Mesenchymal stem cell (in vitro differentiated cells and primary cell): Measurements from ENCODE around the gene FAM118A.

Experiments
- DNase-seq: peaks from one replicate; pipeline ENCODE4 v3.0.0-alpha.2; 2013
- H2AFZ ChIP-seq: one replicate; pipeline ENCODE4 v1.6.1; 2013; ENCODE audit warnings: low read depth, mild to moderate bottlenecking, control low read depth, inconsistent platforms, low read length, moderate library complexity
- H2AK5ac ChIP-seq: 2 replicates; pipeline ENCODE4 v1.6.1; 2013; ENCODE audit warnings: low read length, moderate library complexity, mild to moderate bottlenecking, inconsistent platforms; ENCODE audit not compliant: severe bottlenecking
- H2BK120ac ChIP-seq: one replicate; pipeline ENCODE4 v1.6.1; 2013; ENCODE audit warnings: low read depth, mild to moderate bottlenecking, inconsistent platforms, low read length, moderate library complexity
- H2BK12ac ChIP-seq, 2 experiments: one replicate each; pipeline ENCODE4 v1.6.1; 2013; ENCODE audit warnings: inconsistent platforms in 2 of 2, low read length in 2 of 2, mild to moderate bottlenecking in 2 of 2, moderate library complexity in 2 of 2, control low read depth in 1 of 2
- H2BK15ac ChIP-seq: one replicate; pipeline ENCODE4 v1.6.1; 2013; ENCODE audit warnings: mild to moderate bottlenecking, low read depth, inconsistent platforms; ENCODE audit not compliant: poor library complexity, severe bottlenecking
- H2BK5ac ChIP-seq: 2 replicates; pipeline ENCODE4 v1.6.1; 2013; ENCODE audit warnings: low read depth, mild to moderate bottlenecking, low read length, control low read depth, inconsistent platforms; ENCODE audit not compliant: poor library complexity, severe bottlenecking
- H3K14ac ChIP-seq, 2 experiments: one replicate each; pipeline ENCODE4 v1.6.1; 2013; ENCODE audit warnings: inconsistent platforms in 2 of 2, low read length in 2 of 2, control low read depth in 1 of 2, mild to moderate bottlenecking in 1 of 2, moderate library complexity in 1 of 2
- H3K18ac ChIP-seq, 2 experiments: one replicate each; pipeline ENCODE4 v1.6.1; 2013; ENCODE audit warnings: inconsistent platforms in 2 of 2, low read length in 2 of 2, control low read depth in 1 of 2, low read depth in 1 of 2, mild to moderate bottlenecking in 1 of 2
- H3K23ac ChIP-seq, 2 experiments: one replicate each; pipeline ENCODE4 v1.6.1; 2013; ENCODE audit warnings: inconsistent platforms in 2 of 2, low read length in 2 of 2, mild to moderate bottlenecking in 2 of 2, moderate library complexity in 2 of 2, control low read depth in 1 of 2
- H3K27ac ChIP-seq: 2 replicates; pipeline ENCODE4 v1.5.1; 2013; ENCODE audit warnings: mild to moderate bottlenecking, moderate library complexity, low read length, control low read depth, inconsistent platforms; ENCODE audit not compliant: poor library complexity, severe bottlenecking
- H3K27me3 ChIP-seq, 2 experiments: 2 replicates each; pipeline versions ENCODE4 v1.6.1 to v1.7.0; 2013; ENCODE audit warnings: low read length in 2 of 2, mild to moderate bottlenecking in 2 of 2, moderate library complexity in 2 of 2, control low read depth in 1 of 2, inconsistent platforms in 1 of 2; ENCODE audit not compliant: control insufficient read depth in 1 of 2, insufficient read depth in 1 of 2
- H3K36me3 ChIP-seq, 2 experiments: 2 replicates each; pipeline versions ENCODE4 v1.6.1 to v1.7.0; 2013; ENCODE audit warnings: low read length in 2 of 2, control low read depth in 1 of 2, inconsistent platforms in 1 of 2, low read depth in 1 of 2, mild to moderate bottlenecking in 1 of 2; ENCODE audit not compliant: insufficient read depth in 2 of 2, control insufficient read depth in 1 of 2
- H3K4ac ChIP-seq, 2 experiments: one replicate each; pipeline ENCODE4 v1.6.1; 2013; ENCODE audit warnings: inconsistent platforms in 2 of 2, low read length in 2 of 2, mild to moderate bottlenecking in 2 of 2, moderate library complexity in 2 of 2, control low read depth in 1 of 2, low read depth in 1 of 2
- H3K4me1 ChIP-seq: 2 replicates; pipeline ENCODE4 v1.6.1; 2013; ENCODE audit warnings: low read depth, low read length, control low read depth; ENCODE audit not compliant: control insufficient read depth, insufficient read depth
- H3K4me2 ChIP-seq: 2 replicates; pipeline ENCODE4 v1.6.1; 2013; ENCODE audit warnings: low read length, mild to moderate bottlenecking, inconsistent platforms; ENCODE audit not compliant: poor library complexity, severe bottlenecking
- H3K4me3 ChIP-seq, 2 experiments: 2 replicates each; pipeline versions ENCODE4 v1.5.1 to v1.7.0; 2013; ENCODE audit warnings: low read length in 2 of 2, mild to moderate bottlenecking in 2 of 2, control low read depth in 1 of 2, low read depth in 1 of 2; ENCODE audit not compliant: insufficient read depth in 1 of 2
- H3K79me1 ChIP-seq: replicated peaks from 2 replicates; pipeline ENCODE4 v1.6.1; 2013; ENCODE audit warnings: mild to moderate bottlenecking, control low read depth, low read length, inconsistent platforms; ENCODE audit not compliant: poor library complexity, severe bottlenecking
- H3K9ac ChIP-seq: 2 replicates; pipeline ENCODE4 v1.7.0; 2013; ENCODE audit warnings: mild to moderate bottlenecking, low read length, moderate library complexity
- H3K9me3 ChIP-seq: 2 replicates; pipeline ENCODE4 v1.7.0; 2013; ENCODE audit warnings: mild to moderate bottlenecking, low read length; ENCODE audit not compliant: control insufficient read depth
- H4K8ac ChIP-seq: one replicate; pipeline ENCODE4 v1.6.1; 2013; ENCODE audit warnings: inconsistent platforms, mild to moderate bottlenecking, low read length, moderate library complexity
- H4K91ac ChIP-seq: one replicate; pipeline ENCODE4 v1.6.1; 2013; ENCODE audit warnings: mild to moderate bottlenecking, low read length, inconsistent platforms
- WGBS: methylation state at CpG from one replicate; pipeline ENCODE4 v1.1.7; 2013; ENCODE audit warnings: mixed read lengths; 5-methylcytosine and 5-hydroxymethylcytosine counted together

Gene FAM118A

GRCh38 chr22:45310331-45310976 is 720 bp downstream of the FAM118A start:
- Histone ChIP-seq H2AK5ac (no peak overlapping the region), H3K79me1 (peaks cover 32% of the 10 kb centered on the region), H2BK5ac (no peak overlapping the region), H4K8ac (no peak overlapping the region), H3K36me3 (peaks cover 0 to 3% of the 10 kb centered on the region in 2 experiments), H3K9ac (peak overlapping the region; percentile 88), H2AFZ (peak overlapping the region; percentile 60), H3K14ac (peak overlapping the region in 1 of 2 experiments; percentile 39), H3K9me3 (no peaks in the 10 kb centered on the region), H3K4me1 (peaks cover 15% of the 10 kb centered on the region), H3K27ac (no peak overlapping the region), H3K27me3 (no peaks in the 10 kb centered on the region), H3K23ac (peak overlapping the region in 1 of 2 experiments; percentile 85), H4K91ac (no peak overlapping the region), H3K4ac (peak overlapping the region in 1 of 2 experiments; percentile 73), H3K4me2 (peak overlapping the region; percentile 93), H2BK120ac (peak overlapping the region; percentile 90), H3K18ac (peak overlapping the region; percentile 56 to 85), H2BK15ac (no peak overlapping the region), H3K4me3 (peak overlapping the region; percentile 82 to 90), H2BK12ac (peak overlapping the region in 1 of 2 experiments; percentile 35)
- no peak for DNase-seq
- WGBS = 6% methylated on average over 27 of the region's 33 CpGs

GRCh38 chr22:45310977-45311531 is 1.3 kb downstream of the FAM118A start:
- DNase-seq = no peak
- H2AFZ ChIP-seq = no peak overlapping the region
- no peaks in the 10 kb centered on the region for H3K27me3 ChIP-seq
- 69% methylated on average over 14 of the region's 14 CpGs for WGBS
- H3K79me1 ChIP-seq = peaks cover 32% of the 10 kb centered on the region
- H3K4me3 ChIP-seq = peak overlapping the region in 1 of 2 experiments; percentile 82
- H3K23ac ChIP-seq = peak overlapping the region in 1 of 2 experiments; percentile 32
- no peaks in the 10 kb centered on the region for H3K9me3 ChIP-seq
- peaks cover 0 to 3% of the 10 kb centered on the region in 2 experiments for H3K36me3 ChIP-seq
- H3K27ac ChIP-seq = no peak overlapping the region
- H2BK15ac ChIP-seq = no peak overlapping the region
- peak overlapping the region; percentile 88 for H3K9ac ChIP-seq
- no peak overlapping the region for H4K8ac ChIP-seq
- H3K4me2 ChIP-seq = peak overlapping the region; percentile 93
- H2BK5ac ChIP-seq = no peak overlapping the region
- H2BK12ac ChIP-seq = peak overlapping the region in 1 of 2 experiments; percentile 70
- H3K14ac ChIP-seq = no peak overlapping the region
- no peak overlapping the region for H3K4ac ChIP-seq
- H3K4me1 ChIP-seq = peaks cover 15% of the 10 kb centered on the region
- no peak overlapping the region for H4K91ac ChIP-seq
- H2AK5ac ChIP-seq = no peak overlapping the region
- H2BK120ac ChIP-seq = no peak overlapping the region
- H3K18ac ChIP-seq = no peak overlapping the region

- Histone ChIP-seq H2BK15ac (no peak overlapping the region), H3K79me1 (peaks cover 37% of the 10 kb centered on the region), H2AK5ac (no peak overlapping the region), H3K4me1 (peaks cover 15% of the 10 kb centered on the region), H4K91ac (no peak overlapping the region), H3K23ac (no peak overlapping the region), H3K4me2 (no peak overlapping the region), H3K36me3 (peaks cover 0 to 3% of the 10 kb centered on the region in 2 experiments), H3K18ac (no peak overlapping the region), H3K27ac (no peak overlapping the region), H2BK120ac (no peak overlapping the region), H3K9me3 (no peaks in the 10 kb centered on the region), H2BK12ac (no peak overlapping the region), H3K4ac (no peak overlapping the region), H4K8ac (no peak overlapping the region), H2AFZ (no peak overlapping the region), H3K14ac (no peak overlapping the region), H3K4me3 (no peak overlapping the region), H2BK5ac (no peak overlapping the region), H3K27me3 (no peaks in the 10 kb centered on the region), H3K9ac (no peak overlapping the region)
- no peak for DNase-seq
- 95% methylated on average over 8 of the region's 8 CpGs for WGBS
These were observed 2.7 kb downstream of the FAM118A start for GRCh38 chr22:45312415-45312814.

- Histone ChIP-seq H3K14ac (no peak overlapping the region), H4K8ac (no peak overlapping the region), H2BK5ac (no peak overlapping the region), H3K23ac (no peak overlapping the region), H3K9me3 (no peaks in the 10 kb centered on the region), H3K9ac (no peak overlapping the region), H4K91ac (no peak overlapping the region), H3K18ac (no peak overlapping the region), H3K36me3 (peaks cover 0 to 3% of the 10 kb centered on the region in 2 experiments), H2BK15ac (no peak overlapping the region), H2BK12ac (no peak overlapping the region), H3K79me1 (peaks cover 42% of the 10 kb centered on the region), H3K27me3 (no peaks in the 10 kb centered on the region), H2AFZ (no peak overlapping the region), H3K27ac (no peak overlapping the region), H2BK120ac (no peak overlapping the region), H2AK5ac (no peak overlapping the region), H3K4ac (no peak overlapping the region), H3K4me1 (peaks cover 18% of the 10 kb centered on the region), H3K4me2 (no peak overlapping the region), H3K4me3 (no peak overlapping the region)
- no peak for DNase-seq
- 78% methylated on average over 4 of the region's 4 CpGs for WGBS
These were observed 3.1 kb downstream of the FAM118A start for GRCh38 chr22:45312856-45313255.
